HEK293T (cell line): ENCODE results near the gene ZSCAN4.

ENCODE experiments used
- L3MBTL2 ChIP-seq: fragments of 450-650 bp; conservative IDR thresholded peaks from 2 replicates; pipeline ENCODE4 v1.6.1; 2016; ENCODE audit warnings: mild to moderate bottlenecking
- SUZ12 ChIP-seq: fragments of 450-650 bp; IDR thresholded peaks from 2 replicates; pipeline ENCODE4 v1.6.1; 2016; ENCODE audit warnings: mild to moderate bottlenecking
- TF ChIP-seq, protein P1 (sequence below): fragments of 450-650 bp; IDR thresholded peaks from 2 replicates; pipeline ENCODE4 v1.6.1; 2016

GRCh38 chr19:57671124-57671895, 2.6 kb downstream of the ZSCAN4 start:
- TF ChIP-seq SUZ12 (no peak), L3MBTL2 (no peak)
- TF ChIP-seq, protein P1, sequence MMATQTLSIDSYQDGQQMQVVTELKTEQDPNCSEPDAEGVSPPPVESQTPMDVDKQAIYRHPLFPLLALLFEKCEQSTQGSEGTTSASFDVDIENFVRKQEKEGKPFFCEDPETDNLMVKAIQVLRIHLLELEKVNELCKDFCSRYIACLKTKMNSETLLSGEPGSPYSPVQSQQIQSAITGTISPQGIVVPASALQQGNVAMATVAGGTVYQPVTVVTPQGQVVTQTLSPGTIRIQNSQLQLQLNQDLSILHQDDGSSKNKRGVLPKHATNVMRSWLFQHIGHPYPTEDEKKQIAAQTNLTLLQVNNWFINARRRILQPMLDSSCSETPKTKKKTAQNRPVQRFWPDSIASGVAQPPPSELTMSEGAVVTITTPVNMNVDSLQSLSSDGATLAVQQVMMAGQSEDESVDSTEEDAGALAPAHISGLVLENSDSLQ: no peak
